Esophagus muscularis mucosa (tissue), 3 donors: ENCODE results near the gene ALDH16A1.

Source experiments
- CTCF ChIP-seq, 3 experiments: fragments of 200-600 bp in 2 of 3; fragments of 450-650 bp in 1 of 3; sonication (generic) in 2 of 3; IDR thresholded peaks; one replicate each; pipeline ENCODE4 v1.5.1; 2017 to 2019; ENCODE audit warnings: antibody characterized with exemption in 3 of 3, mild to moderate bottlenecking in 2 of 3, moderate library complexity in 1 of 3
- POLR2A ChIP-seq: fragments of 450-650 bp; IDR thresholded peaks from one replicate; pipeline ENCODE4 v1.6.1; 2017; ENCODE audit warnings: antibody characterized with exemption, moderate library complexity, mild to moderate bottlenecking, low read depth

GRCh38 chr19:49422407-49423070, 30.5 kb upstream of the ALDH16A1 start:
- TF ChIP-seq POLR2A: no peak
- peak in 2 of 3 experiments; percentile 22 to 41 for TF ChIP-seq CTCF (IDR thresholded peaks at IDR 0.05)
